Ovary (tissue), 9 donors: ENCODE measurements around the gene GNPDA1. TPM values are rescaled to one million over a fixed set of nuclear protein-coding genes. Genes with fewer than 3 reads are reported as not detected.

Experiments used
- DNase-seq, 5 donors: peaks; one replicate each; pipeline ENCODE4 v3.0.0-alpha.2; 2019 to 2020
- H3K27ac ChIP-seq, 2 donors: fragments of 200-600 bp; one replicate each; pipeline versions ENCODE4 v1.5.1 to v1.8.0; 2019 to 2022
- H3K27me3 ChIP-seq: fragments of 200-600 bp; one replicate; pipeline ENCODE4 v1.8.0; 2022
- H3K36me3 ChIP-seq: fragments of 200-600 bp; sonication (generic); one replicate; pipeline ENCODE4 v1.5.1; 2019
- H3K4me1 ChIP-seq: one replicate; pipeline ENCODE4 v1.8.1; 2013; ENCODE audit warnings: mild to moderate bottlenecking, moderate library complexity; ENCODE audit not compliant: insufficient read depth
- H3K4me3 ChIP-seq: fragments of 200-600 bp; sonication (generic); one replicate; pipeline ENCODE4 v1.5.1; 2017
- H3K9me3 ChIP-seq, 2 donors: fragments of 200-600 bp in 1 of 2; sonication (generic) in 1 of 2; one replicate each; pipeline versions ENCODE4 v1.5.1 to v1.8.1; 2013 to 2019; ENCODE audit warnings: mild to moderate bottlenecking in 1 of 2, moderate library complexity in 1 of 2
- CTCF ChIP-seq, 3 donors: fragments of 450-650 bp in 2 of 3; fragments of 200-600 bp in 1 of 3; IDR thresholded peaks; one replicate each; pipeline versions ENCODE4 v1.5.1 to v1.8.0; 2016 to 2022; ENCODE audit warnings: antibody characterized with exemption in 3 of 3, mild to moderate bottlenecking in 1 of 3
- EP300 ChIP-seq: sonication (generic); formaldehyde crosslinking; IDR thresholded peaks from one replicate; pipeline ENCODE4 v1.6.1; 2017; ENCODE audit warnings: antibody characterized with exemption
- POLR2A ChIP-seq: fragments of 450-650 bp; IDR thresholded peaks from one replicate; pipeline ENCODE4 v1.6.1; 2017; ENCODE audit warnings: antibody characterized with exemption, mild to moderate bottlenecking, moderate library complexity
- WGBS, 3 donors: extraction: QIAGEN DNeasy Blood & Tissue Kit in 1 of 3; methylation state at CpG; one replicate each; pipeline versions ENCODE4 v1.1.5 to v1.1.7; 2013 to 2017; 5-methylcytosine and 5-hydroxymethylcytosine counted together
- intact Hi-C, 4 donors: fragments of 100-400 bp; cut with DNase I; formaldehyde crosslinking; loops; one replicate each; pipeline versions ENCODE4 v1.11.0 to v1.15.1; 2022 to 2023
- polyA plus RNA-seq, 2 donors: library from polyadenylated mRNA; stranded (reverse); fragments of 200-250 nt in 1 of 2; fragments of 350-450 nt in 1 of 2; fragmentation: Illumina TruSeq in 1 of 2; extraction: RNeasy Lipid Tissue Mini Kit (QIAGEN cat#74804) in 1 of 2; gene quantifications; one replicate each; pipeline ENCODE4 v1.2.3, GENCODE V29; 2013 to 2014
- total RNA-seq, 7 donors: library from RNA; depleted of rRNA in 2 of 7; stranded (reverse); fragments of >200 nt in 2 of 7; fragmentation: NEBNext Ultra II Directional in 3 of 7; extraction: Animal tissue kit (Norgen Biotek cat#: 25700) in 3 of 7; gene quantifications; one replicate each; pipeline versions ENCODE4 v1.1.0 to v1.2.4, GENCODE V29; 2016 to 2023
- donor health status: DM: no; HTN: no; CAD: no; lungs with moderate emphysema.
- donor health status: DM: no; HTN: no; CAD: no.
- donor health status: Bipolar disorder and iron deficiency.
- donor health status: DM: yes; HTN: yes; CAD: no.
- donor health status: DM: no; HTN: no; CAD: no.
- donor health status: DM: yes; HTN: yes; CAD: no.

GNPDA1 gene
- total and polyA plus RNA-seq, 9 donors: 20.3 to 108 (median 35.1) TPM

- H3K4me3 ChIP-seq: peak within 1 kb of the TSS; percentile 86
- WGBS, 3 donors: 0 to 1% (median 0%) methylated on average over 18 to 63 of the region's 63 CpGs
- H3K9me3 ChIP-seq: no peaks in the 10 kb centered on the region
- H3K27me3 ChIP-seq: no peaks in the 10 kb centered on the region
- H3K27ac ChIP-seq: peak within 1 kb of the TSS; percentile 62 to 89
- TF ChIP-seq CTCF (IDR thresholded peaks at IDR 0.05): peak; percentile 94 to 99 (median 97)
- TF ChIP-seq EP300: no peak
- peak; percentile 64 for TF ChIP-seq POLR2A
- intact Hi-C loops: no loop called here
- DNase-seq: peak; percentile 88 to 95 (median 90)
- H3K4me1 ChIP-seq: peaks cover 2% of the 10 kb centered on the region
- no peaks in the 10 kb centered on the region for H3K36me3 ChIP-seq
These were observed 43.8 kb downstream of the GNPDA1 start, which contains the start of gene RNF14 for GRCh38 chr5:141968914-141969608. RNF14 (plus strand) TSS chr5:141969105; CDS start chr5:141973589, 4,484 bp downstream.

- intact Hi-C loops: no loop called here
- TF ChIP-seq CTCF (IDR thresholded peaks at IDR 0.05) (no peak), EP300 (no peak), POLR2A (no peak)
- no peaks in the 10 kb centered on the region for H3K36me3 ChIP-seq
- H3K4me3 ChIP-seq: no peak overlapping the region
- H3K27ac ChIP-seq: no peak overlapping the region
- no peaks in the 10 kb centered on the region for H3K9me3 ChIP-seq
- WGBS, 3 donors: 89 to 93% (median 90%) methylated on average over 2 of the region's 2 CpGs
- H3K4me1 ChIP-seq: peaks cover 2% of the 10 kb centered on the region
- DNase-seq: no peak
- no peaks in the 10 kb centered on the region for H3K27me3 ChIP-seq
These were observed 45.9 kb downstream of the GNPDA1 start for GRCh38 chr5:141966963-141967333.

GRCh38 chr5:141966275-141966962 is 46.4 kb downstream of the GNPDA1 start:
- Histone ChIP-seq H3K27me3 (no peaks in the 10 kb centered on the region), H3K9me3 (no peaks in the 10 kb centered on the region), H3K27ac (no peak overlapping the region), H3K4me1 (peaks cover 2% of the 10 kb centered on the region), H3K36me3 (no peaks in the 10 kb centered on the region), H3K4me3 (no peak overlapping the region)
- 76 to 84% (median 81%) methylated on average over 4 of the region's 4 CpGs for WGBS, 3 donors
- no peak for DNase-seq
- intact Hi-C loops: no loop called here
- TF ChIP-seq POLR2A (no peak), CTCF (IDR thresholded peaks at IDR 0.05) (no peak), EP300 (no peak)

- Histone ChIP-seq H3K9me3 (no peaks in the 10 kb centered on the region), H3K4me1 (no peaks in the 10 kb centered on the region), H3K4me3 (no peak overlapping the region), H3K36me3 (no peaks in the 10 kb centered on the region), H3K27ac (no peak overlapping the region), H3K27me3 (no peaks in the 10 kb centered on the region)
- 58 to 75% (median 59%) methylated on average over 7 of the region's 7 CpGs for WGBS, 3 donors
- intact Hi-C loops: no loop called here
- no peak for DNase-seq
- TF ChIP-seq POLR2A (no peak), EP300 (no peak), CTCF (IDR thresholded peaks at IDR 0.05) (no peak)
These were observed 47.8 kb downstream of the GNPDA1 start for GRCh38 chr5:141965071-141965470.
